Kidney (tissue), 14 donors: ENCODE data around the gene MIXL1. TPM values are rescaled to one million over a fixed set of nuclear protein-coding genes. Genes with fewer than 3 reads are reported as not detected.

Source experiments
- DNase-seq, 5 donors: peaks; one replicate each; pipeline ENCODE4 v3.0.0-alpha.2; 2013 to 2020
- FAIRE-seq: peaks from 2 replicates; lab custom pipeline; 2012; peaks lifted over from hg19 to GRCh38; lab: Jason Lieb, UNC
- H3K27ac ChIP-seq, 2 donors: one replicate each; pipeline ENCODE4 v1.7.0; 2013; ENCODE audit warnings: low read depth in 2 of 2, low read length in 2 of 2, inconsistent platforms in 1 of 2
- H3K27me3 ChIP-seq: one replicate; pipeline ENCODE4 v1.7.1; 2013; ENCODE audit warnings: low read length, inconsistent platforms; ENCODE audit not compliant: control insufficient read depth, insufficient read depth
- H3K36me3 ChIP-seq, 3 donors: one replicate each; pipeline versions ENCODE4 v1.7.0 to v1.7.1; 2013; ENCODE audit warnings: low read length in 3 of 3, control low read depth in 1 of 3, inconsistent platforms in 1 of 3; ENCODE audit not compliant: insufficient read depth in 3 of 3, control insufficient read depth in 2 of 3
- H3K4me1 ChIP-seq, 3 donors: one replicate each; pipeline versions ENCODE4 v1.7.0 to v1.7.1; 2013; ENCODE audit warnings: low read length in 3 of 3, inconsistent platforms in 1 of 3, low read depth in 1 of 3; ENCODE audit not compliant: control insufficient read depth in 2 of 3, insufficient read depth in 2 of 3
- H3K4me3 ChIP-seq, 3 donors: one replicate each; pipeline versions ENCODE4 v1.7.0 to v1.8.1; 2013; ENCODE audit warnings: low read length in 3 of 3, control low read depth in 1 of 3, inconsistent platforms in 1 of 3
- H3K9ac ChIP-seq, 3 donors: one replicate each; pipeline versions ENCODE4 v1.7.0 to v1.7.1; 2013; ENCODE audit warnings: low read length in 3 of 3, control low read depth in 1 of 3, inconsistent platforms in 1 of 3
- H3K9me3 ChIP-seq, 3 donors: one replicate each; pipeline versions ENCODE4 v1.7.0 to v1.7.1; 2013; ENCODE audit warnings: low read length in 3 of 3, control low read depth in 1 of 3, inconsistent platforms in 1 of 3; ENCODE audit not compliant: control insufficient read depth in 2 of 3, insufficient read depth in 1 of 3
- intact Hi-C: fragments of 100-400 bp; cut with DNase I; formaldehyde crosslinking; loops from one replicate; pipeline ENCODE4 v1.11.1; 2022
- polyA plus RNA-seq: library from polyadenylated mRNA; stranded (reverse); fragments of 350-450 nt; fragmentation: Illumina TruSeq; extraction: RNeasy Lipid Tissue Mini Kit (QIAGEN cat#74804); gene quantifications from one replicate; pipeline ENCODE4 v1.2.3, GENCODE V29; 2014; ENCODE audit warnings: low read depth, low replicate concordance; ENCODE audit not compliant: insufficient read depth
- total RNA-seq: library from RNA; stranded (reverse); fragmentation: NEBNext Ultra II Directional; extraction: Animal tissue kit (Norgen Biotek cat#: 25700); gene quantifications from one replicate; pipeline ENCODE4 v1.2.1, GENCODE V29; 2021
- TF ChIP-seq, protein P1 (sequence below): IDR thresholded peaks from 3 replicates; pipeline ENCODE4 v1.5.1; 2012; ENCODE audit warnings: mild to moderate bottlenecking, moderate library complexity, borderline replicate concordance; ENCODE audit not compliant: insufficient read depth; ENCODE audit errors: extremely low read depth
- donor health status: control.
- donor health status: control.
- donor health status: control.
- donor health status: control.
- donor health status: control.
- donor health status: DM: yes; HTN: yes; CAD: no.
- donor health status: Normal renal cell carcinoma (clear cell type).

The MIXL1 gene
- total and polyA plus RNA-seq, 2 donors from 2014 or later = 0.16 to 0.56 TPM

DNA sequence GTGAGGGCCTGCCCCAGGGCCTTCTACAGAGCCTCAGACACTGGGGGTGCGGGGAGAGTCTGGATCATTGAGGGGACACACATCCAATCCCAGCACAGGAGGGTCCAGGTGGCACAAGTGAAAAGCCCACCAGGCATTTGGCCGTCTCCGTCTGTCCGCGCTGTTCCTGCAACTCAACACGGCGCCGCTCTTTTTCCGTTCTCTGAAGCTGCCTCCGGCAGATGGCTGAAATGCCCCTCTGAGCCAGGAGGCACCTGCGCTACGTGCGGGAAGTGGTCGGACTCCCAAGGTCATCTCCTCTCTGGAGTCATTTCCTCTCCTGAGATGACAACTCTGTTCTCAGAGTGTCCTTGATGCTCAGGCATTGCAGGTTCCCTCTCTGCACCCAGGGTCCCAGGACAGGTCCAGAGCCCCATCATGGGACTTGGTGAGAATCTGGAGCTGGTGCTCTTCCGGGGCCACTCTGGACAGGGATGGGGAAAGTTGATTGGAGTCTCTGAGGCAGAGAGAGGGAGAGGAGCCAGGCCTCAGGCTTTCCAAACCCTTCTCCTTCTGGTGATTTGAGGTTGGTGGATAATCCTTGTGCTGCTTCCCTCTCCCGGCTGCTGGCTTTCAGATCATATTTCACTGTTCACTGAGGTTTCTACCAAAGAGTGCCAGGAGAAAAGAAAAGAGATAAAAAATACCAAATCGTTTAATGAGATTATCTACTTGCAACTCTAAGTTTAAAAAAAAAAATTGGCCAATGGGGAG is 14.0 kb upstream of the MIXL1 start:
- FAIRE-seq = no peak

DNA sequence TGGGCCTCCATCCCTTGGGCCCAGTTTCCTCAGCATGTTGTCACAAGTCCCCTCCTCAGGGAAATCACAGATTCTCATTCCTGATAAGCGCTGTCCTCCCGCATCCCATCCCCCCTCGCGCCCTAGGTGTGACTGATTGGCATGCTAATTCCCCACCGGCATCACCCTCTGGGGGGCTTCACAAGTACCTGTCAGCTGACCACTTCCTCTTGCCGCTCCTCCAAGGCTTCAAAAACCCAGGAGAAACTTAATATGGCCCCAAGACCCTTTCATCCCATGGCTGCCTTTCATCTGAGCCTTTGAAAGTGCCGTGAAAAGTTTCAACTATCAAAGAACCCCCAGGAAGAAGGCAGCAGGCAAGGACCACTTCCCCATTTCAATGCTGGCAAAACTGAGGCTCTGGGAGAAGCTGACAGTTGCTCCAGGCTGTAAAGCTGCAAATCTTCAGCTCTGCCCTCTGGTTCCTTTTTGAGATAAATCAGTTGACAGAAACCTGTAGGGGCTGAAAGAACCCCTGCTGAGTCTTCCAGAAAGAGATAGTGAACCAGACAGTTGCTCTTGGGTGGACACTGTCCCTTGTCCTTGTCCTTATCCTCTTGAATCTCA is 12.8 kb upstream of the MIXL1 start:
- Histone ChIP-seq H3K27me3 (no peaks in the 10 kb centered on the region), H3K36me3 (no peaks in the 10 kb centered on the region), H3K27ac (no peak overlapping the region), H3K4me1 (no peaks in the 10 kb centered on the region), H3K9me3 (no peaks in the 10 kb centered on the region), H3K4me3 (no peak overlapping the region), H3K9ac (no peak overlapping the region)
- TF ChIP-seq, protein P1, sequence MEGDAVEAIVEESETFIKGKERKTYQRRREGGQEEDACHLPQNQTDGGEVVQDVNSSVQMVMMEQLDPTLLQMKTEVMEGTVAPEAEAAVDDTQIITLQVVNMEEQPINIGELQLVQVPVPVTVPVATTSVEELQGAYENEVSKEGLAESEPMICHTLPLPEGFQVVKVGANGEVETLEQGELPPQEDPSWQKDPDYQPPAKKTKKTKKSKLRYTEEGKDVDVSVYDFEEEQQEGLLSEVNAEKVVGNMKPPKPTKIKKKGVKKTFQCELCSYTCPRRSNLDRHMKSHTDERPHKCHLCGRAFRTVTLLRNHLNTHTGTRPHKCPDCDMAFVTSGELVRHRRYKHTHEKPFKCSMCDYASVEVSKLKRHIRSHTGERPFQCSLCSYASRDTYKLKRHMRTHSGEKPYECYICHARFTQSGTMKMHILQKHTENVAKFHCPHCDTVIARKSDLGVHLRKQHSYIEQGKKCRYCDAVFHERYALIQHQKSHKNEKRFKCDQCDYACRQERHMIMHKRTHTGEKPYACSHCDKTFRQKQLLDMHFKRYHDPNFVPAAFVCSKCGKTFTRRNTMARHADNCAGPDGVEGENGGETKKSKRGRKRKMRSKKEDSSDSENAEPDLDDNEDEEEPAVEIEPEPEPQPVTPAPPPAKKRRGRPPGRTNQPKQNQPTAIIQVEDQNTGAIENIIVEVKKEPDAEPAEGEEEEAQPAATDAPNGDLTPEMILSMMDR = no peak
- DNase-seq (no peak), FAIRE-seq (no peak)
- intact Hi-C loops = no loop called here

More for the DNA sequence above, 14.0 kb upstream of the MIXL1 start:
- Histone ChIP-seq H3K4me1 (no peaks in the 10 kb centered on the region), H3K36me3 (no peaks in the 10 kb centered on the region), H3K4me3 (no peak overlapping the region), H3K9me3 (no peaks in the 10 kb centered on the region), H3K27me3 (no peaks in the 10 kb centered on the region), H3K9ac (no peak overlapping the region), H3K27ac (no peak overlapping the region)
- TF ChIP-seq, protein P1 = no peak
- intact Hi-C loops = no loop called here
- peak in 2 of 5 donors; percentile 20 to 71 for DNase-seq

DNA sequence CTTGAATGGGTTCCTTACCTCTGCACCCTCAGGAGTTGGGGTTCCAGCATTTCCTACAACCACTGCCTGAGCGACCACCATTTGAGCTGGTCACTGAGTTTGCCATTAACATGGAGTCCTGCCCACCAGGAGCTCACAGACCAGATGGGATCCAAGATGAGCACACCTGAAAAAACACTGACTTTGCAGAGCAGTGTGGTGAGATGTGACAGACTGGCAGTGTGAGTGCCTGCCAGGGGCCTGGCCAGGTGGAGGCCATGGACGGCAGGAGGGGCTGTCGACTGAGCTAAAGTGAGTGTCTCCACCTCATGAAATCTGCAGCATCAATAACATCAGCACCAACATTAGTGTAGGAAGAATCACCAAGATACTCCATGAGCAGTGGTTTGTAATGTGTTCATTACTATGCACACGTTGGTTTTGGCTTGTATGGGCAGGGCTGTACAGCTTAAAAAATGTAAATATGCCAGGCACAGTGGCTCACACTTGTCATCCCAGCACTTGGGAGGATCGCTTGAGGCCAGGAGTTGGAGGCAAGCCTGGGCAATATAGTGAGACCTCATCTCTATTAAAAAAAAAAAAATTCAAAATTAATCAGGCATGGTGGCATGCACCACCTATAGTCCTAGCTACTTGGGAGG is 12.2 kb upstream of the MIXL1 start:
- TF ChIP-seq, protein P1 = no peak
- Histone ChIP-seq H3K4me1 (no peaks in the 10 kb centered on the region), H3K27me3 (no peaks in the 10 kb centered on the region), H3K4me3 (no peak overlapping the region), H3K27ac (no peak overlapping the region), H3K9ac (no peak overlapping the region), H3K9me3 (no peaks in the 10 kb centered on the region), H3K36me3 (no peaks in the 10 kb centered on the region)
- FAIRE-seq (no peak), DNase-seq (no peak)
- intact Hi-C loops = no loop called here
